IMR-90 (cell line): ENCODE measurements around the gene KIF6. TPM values are rescaled to one million over a fixed set of nuclear protein-coding genes. Genes with fewer than 3 reads are reported as not detected.

Experiments
- ATAC-seq: fragments of 200-7000 bp; cut with Tn5 transposase; 2 replicates; pipeline ENCODE4 v1.9.1; 2020; ENCODE audit warnings: low read depth, mild to moderate bottlenecking, moderate library complexity
- BruUV-seq: library from RNA; stranded (reverse); fragments of 400-500 nt; replicated peaks from 2 replicates; lab custom pipeline; 2021; lab: Mats Ljungman, UMichigan
- CTCF ChIA-PET: fragments of 300-600 bp; formaldehyde crosslinking; extraction: SDS; loops from one replicate; lab custom pipeline; 2021; ENCODE audit warnings: antibody characterized with exemption; lab: Yijun Ruan, JAX
- POLR2A ChIA-PET: fragments of 300-600 bp; sonication (Branson Sonifier 250); formaldehyde crosslinking; loops from one replicate; lab custom pipeline; 2022; ENCODE audit warnings: antibody characterized with exemption; ENCODE audit not compliant: unreplicated experiment; lab: Charles Lee
- DNase-seq: peaks from one replicate; pipeline ENCODE4 v3.0.0; 2013
- H2AFZ ChIP-seq: replicated peaks from 2 replicates; pipeline ENCODE3; 2013; ENCODE audit warnings: low read length, mild to moderate bottlenecking; ENCODE audit not compliant: poor library complexity
- H2AK5ac ChIP-seq: 2 replicates; pipeline ENCODE4 v1.6.1; 2013; ENCODE audit warnings: low read depth, low read length, inconsistent platforms
- H2AK9ac ChIP-seq: replicated peaks from 2 replicates; pipeline ENCODE3; 2013; ENCODE audit warnings: mild to moderate bottlenecking, low read depth, low read length, moderate library complexity; ENCODE audit not compliant: poor library complexity
- H2BK120ac ChIP-seq: 2 replicates; pipeline ENCODE4 v1.6.1; 2013; ENCODE audit warnings: low read depth, low read length, inconsistent platforms
- H2BK15ac ChIP-seq: 3 replicates; pipeline ENCODE4 v1.6.1; 2013; ENCODE audit warnings: low read depth, low read length, inconsistent platforms
- H2BK20ac ChIP-seq: 2 replicates; pipeline ENCODE4 v1.6.1; 2013; ENCODE audit warnings: low read depth, mild to moderate bottlenecking, inconsistent platforms, low read length, moderate library complexity
- H2BK5ac ChIP-seq: 2 replicates; pipeline ENCODE4 v1.6.1; 2013; ENCODE audit warnings: mild to moderate bottlenecking, low read depth, low read length, inconsistent platforms; ENCODE audit not compliant: poor library complexity, severe bottlenecking
- H3K14ac ChIP-seq: replicated peaks from 2 replicates; pipeline ENCODE4 v1.6.1; 2013; ENCODE audit warnings: low read depth, low read length, inconsistent platforms
- H3K18ac ChIP-seq: 2 replicates; pipeline ENCODE4 v1.6.1; 2013; ENCODE audit warnings: low read depth, low read length, control low read depth
- H3K23ac ChIP-seq: 2 replicates; pipeline ENCODE4 v1.6.1; 2013; ENCODE audit warnings: low read depth, low read length, inconsistent platforms
- H3K27ac ChIP-seq: 2 replicates; pipeline ENCODE4 v1.5.1; 2013; ENCODE audit warnings: mild to moderate bottlenecking, control low read depth, low read length; ENCODE audit not compliant: insufficient read depth
- H3K27me3 ChIP-seq: 2 replicates; pipeline ENCODE4 v1.6.1; 2013; ENCODE audit warnings: low read length; ENCODE audit not compliant: control insufficient read depth, insufficient read depth
- H3K36me3 ChIP-seq: 2 replicates; pipeline ENCODE4 v1.6.1; 2013; ENCODE audit warnings: low read length, mixed read lengths; ENCODE audit not compliant: control insufficient read depth, insufficient read depth
- H3K4ac ChIP-seq: 2 replicates; pipeline ENCODE4 v1.6.1; 2013; ENCODE audit warnings: low read depth, low read length, inconsistent platforms
- H3K4me1 ChIP-seq: 2 replicates; pipeline ENCODE4 v1.6.1; 2013; ENCODE audit warnings: low read length, mixed read lengths; ENCODE audit not compliant: control insufficient read depth, insufficient read depth
- H3K4me2 ChIP-seq: 2 replicates; pipeline ENCODE4 v1.6.1; 2013; ENCODE audit warnings: low read depth, mild to moderate bottlenecking, control low read depth, low read length, moderate library complexity
- H3K4me3 ChIP-seq: 2 replicates; pipeline ENCODE4 v1.5.1; 2013; ENCODE audit warnings: low read depth, mild to moderate bottlenecking, control low read depth, low read length, moderate library complexity; ENCODE audit not compliant: insufficient read depth
- H3K56ac ChIP-seq: 2 replicates; pipeline ENCODE4 v1.6.1; 2013; ENCODE audit warnings: low read length, inconsistent platforms; ENCODE audit not compliant: insufficient read depth; ENCODE audit errors: extremely low read depth
- H3K79me1 ChIP-seq, 2 experiments: 2 replicates each; pipeline ENCODE4 v1.6.1; 2013; ENCODE audit warnings: low read length in 2 of 2, inconsistent platforms in 1 of 2, low read depth in 1 of 2
- H3K9ac ChIP-seq: 2 replicates; pipeline ENCODE4 v1.6.1; 2013; ENCODE audit warnings: low read depth, low read length, control low read depth
- H3K9me1 ChIP-seq: 2 replicates; pipeline ENCODE4 v1.6.1; 2013; ENCODE audit warnings: low read length, inconsistent platforms; ENCODE audit not compliant: insufficient read depth
- H3K9me3 ChIP-seq: 2 replicates; pipeline ENCODE4 v1.6.1; 2013; ENCODE audit warnings: low read length; ENCODE audit not compliant: control insufficient read depth, insufficient read depth
- H4K20me1 ChIP-seq: 2 replicates; pipeline ENCODE4 v1.6.1; 2013; ENCODE audit warnings: low read length, inconsistent platforms; ENCODE audit not compliant: insufficient read depth
- H4K5ac ChIP-seq: 2 replicates; pipeline ENCODE4 v1.6.1; 2013; ENCODE audit warnings: mild to moderate bottlenecking, low read depth, low read length, control low read depth
- H4K8ac ChIP-seq, 2 experiments: 2 replicates each; pipeline ENCODE4 v1.6.1; 2013; ENCODE audit warnings: low read depth in 2 of 2, low read length in 2 of 2, control low read depth in 1 of 2, inconsistent platforms in 1 of 2
- H4K91ac ChIP-seq: 2 replicates; pipeline ENCODE4 v1.6.1; 2013; ENCODE audit warnings: low read depth, low read length, inconsistent platforms; ENCODE audit not compliant: insufficient read depth
- CEBPB ChIP-seq: IDR thresholded peaks from 2 replicates; pipeline ENCODE4 v1.6.1; 2012; ENCODE audit warnings: low read depth, low read length, improper control_type of control experiment
- NFE2L2 ChIP-seq: fragments of 150-350 bp; IDR thresholded peaks from 2 replicates; pipeline ENCODE4 v1.6.1; 2016; ENCODE audit warnings: low read depth, mild to moderate bottlenecking, low read length
- SMC3 ChIP-seq: fragments of 150-350 bp; IDR thresholded peaks from 2 replicates; pipeline ENCODE4 v1.6.1; 2016; ENCODE audit warnings: low read depth, mild to moderate bottlenecking, antibody characterized with exemption, low read length, moderate library complexity
- WGBS, 2 experiments: methylation state at CpG; one replicate each; pipeline versions ENCODE4 v1.1.5 to v1.1.7; 2013; ENCODE audit warnings: missing lambda C conversion rate in 2 of 2; ENCODE audit not compliant: insufficient read length in 1 of 2; ENCODE audit errors: extremely low coverage in 2 of 2; 5-methylcytosine and 5-hydroxymethylcytosine counted together
- dilution Hi-C: fragments of 300-500 bp; cut with HindIII; formaldehyde crosslinking; loops from one replicate; pipeline ENCODE4 v1.14.3; 2018; ENCODE audit warnings: low sequenced_read_pairs; ENCODE audit not compliant: unreplicated experiment
- in situ Hi-C: fragments of 300-500 bp; cut with MboI; formaldehyde crosslinking; loops from 3 replicates; pipeline ENCODE4 v1.14.3; 2019; ENCODE audit warnings: low sequenced_read_pairs, inconsistent platforms, mixed read lengths
- intact Hi-C: fragments of 100-400 bp; cut with micrococcal nuclease; formaldehyde crosslinking; loops from 2 replicates; pipeline ENCODE4 v1.10.0; 2022
- polyA plus RNA-seq, 3 experiments: library from polyadenylated mRNA; depleted of rRNA; stranded (reverse); fragments of >200 nt; gene quantifications; 2 replicates each; pipeline ENCODE4 v1.2.3, GENCODE V29; 2012; ENCODE audit warnings: low replicate concordance in 1 of 3
- total RNA-seq: library from RNA; depleted of rRNA; stranded (reverse); fragments of >200 nt; gene quantifications from 2 replicates; pipeline ENCODE4 v1.2.3, GENCODE V29; 2012

Gene KIF6
- total and polyA plus RNA-seq, 2 of the 4 experiments (the other 2 are of a cell fraction) = under 0.01 to 0.10 TPM

DNA sequence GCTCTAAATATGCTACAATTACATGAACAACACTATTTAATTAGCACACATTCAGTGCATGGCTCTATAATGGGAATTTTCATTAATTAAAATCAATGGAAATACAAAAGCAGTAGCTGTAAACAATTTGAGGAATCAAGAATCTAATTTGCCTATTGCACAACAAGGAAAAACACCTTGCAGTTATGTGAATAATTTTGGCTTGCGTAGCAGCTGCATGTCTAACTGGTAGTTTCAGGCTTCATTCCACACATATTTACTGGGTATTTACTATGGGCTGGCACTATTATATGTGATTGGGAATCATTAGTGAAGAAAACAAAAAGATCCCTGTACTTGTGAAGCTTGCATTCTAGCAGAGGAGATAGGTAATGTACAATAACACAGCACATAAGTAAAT lies 26.4 kb downstream of the KIF6 start:
- WGBS, 2 experiments = no CpG with 5 or more reads among the region's 1 CpG
- Histone ChIP-seq H2BK5ac (no peak overlapping the region), H3K79me1 (no peaks in the 10 kb centered on the region), H2BK20ac (no peak overlapping the region), H3K36me3 (no peaks in the 10 kb centered on the region), H2AFZ (no peak overlapping the region), H2AK9ac (no peak overlapping the region), H3K27me3 (peaks cover 2% of the 10 kb centered on the region; the same call in 1 of the 2 replicates), H3K23ac (no peak overlapping the region), H3K18ac (no peak overlapping the region), H4K91ac (no peak overlapping the region), H2BK120ac (no peak overlapping the region), H3K56ac (no peak overlapping the region), H4K8ac (no peak overlapping the region), H3K4me3 (no peak overlapping the region), H3K4me2 (no peak overlapping the region), H2BK15ac (no peak overlapping the region), H2AK5ac (no peak overlapping the region), H4K5ac (no peak overlapping the region), H3K9me1 (no peaks in the 10 kb centered on the region), H3K4ac (no peak overlapping the region), H3K9me3 (no peaks in the 10 kb centered on the region), H3K27ac (no peak overlapping the region), H3K4me1 (no peaks in the 10 kb centered on the region), H4K20me1 (no peaks in the 10 kb centered on the region), H3K9ac (no peak overlapping the region), H3K14ac (no peak overlapping the region)
- in situ Hi-C loops (no loop called here), dilution Hi-C loops (no loop called here), intact Hi-C loops (no loop called here)
- ChIA-PET CTCF (no interaction called here), POLR2A (no interaction called here)
- peak; percentile 54; the same call in 1 of the 2 replicates for TF ChIP-seq CEBPB
- no peak for TF ChIP-seq NFE2L2
- TF ChIP-seq SMC3 = no peak
- DNase-seq (no peak), ATAC-seq (no peak)
- no TSS peak for BruUV-seq
